Vagina (tissue), 2 donors: ENCODE results near the gene FAT3. TPM values are rescaled to one million over a fixed set of nuclear protein-coding genes. Genes with fewer than 3 reads are reported as not detected.

Source experiments
- DNase-seq, 2 donors: peaks; one replicate each; pipeline ENCODE4 v3.0.0-alpha.2; 2017; ENCODE audit errors: extremely low spot score in 2 of 2
- H3K27ac ChIP-seq: fragments of 200-600 bp; sonication (generic); one replicate; pipeline ENCODE4 v1.5.1; 2019
- H3K27me3 ChIP-seq: fragments of 200-600 bp; sonication (generic); one replicate; pipeline ENCODE4 v1.5.1; 2019
- H3K36me3 ChIP-seq, 2 donors: fragments of 200-600 bp; sonication (generic); one replicate each; pipeline ENCODE4 v1.5.1; 2017 to 2019
- H3K4me1 ChIP-seq: fragments of 200-600 bp; sonication (generic); one replicate; pipeline ENCODE4 v1.5.1; 2019
- H3K4me3 ChIP-seq, 2 donors: fragments of 200-600 bp; sonication (generic); 1 replicate in 1 of 2; 2 replicates in 1 of 2; pipeline ENCODE4 v1.5.1; 2016 to 2019
- H3K9me3 ChIP-seq: fragments of 200-600 bp; sonication (generic); one replicate; pipeline ENCODE4 v1.5.1; 2019
- CTCF ChIP-seq, 3 experiments: fragments of 450-650 bp in 2 of 3; fragments of 200-600 bp in 1 of 3; sonication (generic) in 1 of 3; IDR thresholded peaks; one replicate each; pipeline ENCODE4 v1.5.1; 2017 to 2019; ENCODE audit warnings: antibody characterized with exemption in 3 of 3, mild to moderate bottlenecking in 2 of 3, moderate library complexity in 2 of 3
- POLR2A ChIP-seq, 2 donors: fragments of 450-650 bp; IDR thresholded peaks; one replicate each; pipeline ENCODE4 v1.6.1; 2017; ENCODE audit warnings: antibody characterized with exemption in 2 of 2, mild to moderate bottlenecking in 2 of 2, moderate library complexity in 2 of 2
- POLR2AphosphoS5 ChIP-seq, 2 donors: sonication (generic); formaldehyde crosslinking; IDR thresholded peaks; one replicate each; pipeline ENCODE4 v1.9.0; 2017; ENCODE audit warnings: antibody characterized with exemption in 2 of 2, mild to moderate bottlenecking in 2 of 2, low read depth in 1 of 2; ENCODE audit not compliant: insufficient read depth in 1 of 2
- intact Hi-C: fragments of 100-400 bp; cut with DNase I; formaldehyde crosslinking; loops from one replicate; pipeline ENCODE4 v1.15.1; 2023
- total RNA-seq: library from RNA; depleted of rRNA; stranded (reverse); fragments of >200 nt; gene quantifications from one replicate; pipeline ENCODE4 v1.2.3, GENCODE V29; 2016

Gene FAT3
- total RNA-seq, 1 donor from 2014 or later = 9.6 TPM

- no peaks in the 10 kb centered on the region for H3K27me3 ChIP-seq
- no peak for TF ChIP-seq POLR2AphosphoS5 (IDR thresholded peaks at IDR 0.05; ENCODE audit: insufficient read depth in 1 of 2, low read depth in 1 of 2)
- H3K4me1 ChIP-seq = no peaks in the 10 kb centered on the region
- H3K9me3 ChIP-seq = no peaks in the 10 kb centered on the region
- no peaks in the 10 kb centered on the region for H3K36me3 ChIP-seq
- H3K27ac ChIP-seq = no peak overlapping the region
- intact Hi-C loops = no loop called here
- H3K4me3 ChIP-seq = no peak overlapping the region
- DNase-seq = no peak
These were observed 28.8 kb downstream of the FAT3 start for GRCh38 chr11:92253421-92253820.

GRCh38 chr11:92253945-92254344 lies 29.3 kb downstream of the FAT3 start:
- no peak for TF ChIP-seq POLR2AphosphoS5 (IDR thresholded peaks at IDR 0.05; ENCODE audit: insufficient read depth in 1 of 2, low read depth in 1 of 2)
- no peak for TF ChIP-seq POLR2A (IDR thresholded peaks at IDR 0.05)
- TF ChIP-seq CTCF (IDR thresholded peaks at IDR 0.05) = no peak
- DNase-seq = no peak
- Histone ChIP-seq H3K9me3 (no peaks in the 10 kb centered on the region), H3K27me3 (no peaks in the 10 kb centered on the region), H3K4me1 (no peaks in the 10 kb centered on the region), H3K36me3 (no peaks in the 10 kb centered on the region), H3K27ac (no peak overlapping the region), H3K4me3 (no peak overlapping the region)
- intact Hi-C loops = no loop called here

GRCh38 chr11:92257536-92257935 lies 32.9 kb downstream of the FAT3 start:
- Histone ChIP-seq H3K36me3 (no peaks in the 10 kb centered on the region), H3K9me3 (no peaks in the 10 kb centered on the region), H3K4me1 (no peaks in the 10 kb centered on the region), H3K4me3 (no peak overlapping the region), H3K27me3 (no peaks in the 10 kb centered on the region), H3K27ac (no peak overlapping the region)
- DNase-seq = no peak
- intact Hi-C loops = no loop called here
- TF ChIP-seq POLR2AphosphoS5 (IDR thresholded peaks at IDR 0.05; ENCODE audit: insufficient read depth in 1 of 2, low read depth in 1 of 2) (no peak), CTCF (IDR thresholded peaks at IDR 0.05) (no peak), POLR2A (IDR thresholded peaks at IDR 0.05) (no peak)

GRCh38 chr11:92259861-92260260 lies 35.2 kb downstream of the FAT3 start:
- intact Hi-C loops = no loop called here
- no peak overlapping the region for H3K27ac ChIP-seq
- no peaks in the 10 kb centered on the region for H3K9me3 ChIP-seq
- no peak for DNase-seq
- H3K36me3 ChIP-seq = no peaks in the 10 kb centered on the region
- no peaks in the 10 kb centered on the region for H3K27me3 ChIP-seq
- no peak for TF ChIP-seq POLR2AphosphoS5 (IDR thresholded peaks at IDR 0.05; ENCODE audit: insufficient read depth in 1 of 2, low read depth in 1 of 2)
- no peak for TF ChIP-seq POLR2A (IDR thresholded peaks at IDR 0.05)
- no peak for TF ChIP-seq CTCF (IDR thresholded peaks at IDR 0.05)
- H3K4me3 ChIP-seq = no peak overlapping the region
- H3K4me1 ChIP-seq = no peaks in the 10 kb centered on the region

GRCh38 chr11:92264350-92264749 lies 39.7 kb downstream of the FAT3 start:
- Histone ChIP-seq H3K4me1 (no peaks in the 10 kb centered on the region), H3K36me3 (no peaks in the 10 kb centered on the region), H3K9me3 (no peaks in the 10 kb centered on the region), H3K4me3 (no peak overlapping the region), H3K27ac (no peak overlapping the region), H3K27me3 (no peaks in the 10 kb centered on the region)
- intact Hi-C loops = no loop called here
- TF ChIP-seq POLR2A (IDR thresholded peaks at IDR 0.05) (no peak), POLR2AphosphoS5 (IDR thresholded peaks at IDR 0.05; ENCODE audit: insufficient read depth in 1 of 2, low read depth in 1 of 2) (no peak), CTCF (IDR thresholded peaks at IDR 0.05) (no peak)
- DNase-seq = no peak

- TF ChIP-seq POLR2A (IDR thresholded peaks at IDR 0.05) = no peak
- no peak for TF ChIP-seq CTCF (IDR thresholded peaks at IDR 0.05)
- no peak for TF ChIP-seq POLR2AphosphoS5 (IDR thresholded peaks at IDR 0.05; ENCODE audit: insufficient read depth in 1 of 2, low read depth in 1 of 2)
- no peaks in the 10 kb centered on the region for H3K36me3 ChIP-seq
- no peak for DNase-seq
- intact Hi-C loops = no loop called here
- H3K9me3 ChIP-seq = no peaks in the 10 kb centered on the region
- H3K27me3 ChIP-seq = no peaks in the 10 kb centered on the region
- H3K27ac ChIP-seq = no peak overlapping the region
- H3K4me1 ChIP-seq = no peaks in the 10 kb centered on the region
- H3K4me3 ChIP-seq = no peak overlapping the region
These were observed 42.2 kb downstream of the FAT3 start for GRCh38 chr11:92266806-92267205.
